Astrocyte (in vitro differentiated cells and primary cell): ENCODE data around the gene SRL. TPM values are rescaled to one million over a fixed set of nuclear protein-coding genes. Genes with fewer than 3 reads are reported as not detected.

Source experiments
- DNase-seq: peaks from one replicate; pipeline ENCODE4 v3.0.0-alpha.2; 2010; ENCODE audit warnings: low read depth
- FAIRE-seq: peaks from 2 replicates; lab custom pipeline; 2011; peaks lifted over from hg19 to GRCh38; lab: Jason Lieb, UNC
- H2AFZ ChIP-seq: 2 replicates; pipeline ENCODE4 v1.6.0; 2012; ENCODE audit warnings: low read depth, low read length, inconsistent platforms
- H3K27ac ChIP-seq: 2 replicates; pipeline ENCODE4 v1.5.1; 2011; ENCODE audit warnings: low read depth, low read length, inconsistent platforms
- H3K27me3 ChIP-seq: 2 replicates; pipeline ENCODE4 v1.6.0; 2011; ENCODE audit warnings: low read length, inconsistent platforms; ENCODE audit not compliant: insufficient read depth
- H3K36me3 ChIP-seq: 2 replicates; pipeline ENCODE4 v1.5.1; 2011; ENCODE audit warnings: low read length, inconsistent platforms; ENCODE audit not compliant: insufficient read depth
- H3K4me1 ChIP-seq: 2 replicates; pipeline ENCODE4 v1.5.1; 2011; ENCODE audit warnings: low read length, inconsistent platforms; ENCODE audit not compliant: insufficient read depth
- H3K4me2 ChIP-seq: 2 replicates; pipeline ENCODE4 v1.6.0; 2012; ENCODE audit warnings: low read length, inconsistent platforms
- H3K4me3 ChIP-seq: 2 replicates; pipeline ENCODE4 v1.5.1; 2011; ENCODE audit warnings: low read depth, mild to moderate bottlenecking, low read length, inconsistent platforms; ENCODE audit not compliant: insufficient read depth
- H3K79me2 ChIP-seq: 2 replicates; pipeline ENCODE4 v1.6.0; 2012; ENCODE audit warnings: mild to moderate bottlenecking, low read length, inconsistent platforms; ENCODE audit not compliant: insufficient read depth
- H3K9ac ChIP-seq: 2 replicates; pipeline ENCODE4 v1.6.0; 2012; ENCODE audit warnings: mild to moderate bottlenecking, low read length, inconsistent platforms
- H3K9me3 ChIP-seq: 2 replicates; pipeline ENCODE4 v1.5.1; 2012; ENCODE audit warnings: low read depth, mild to moderate bottlenecking, low read length, inconsistent platforms; ENCODE audit not compliant: insufficient read depth
- H4K20me1 ChIP-seq: 2 replicates; pipeline ENCODE4 v1.6.0; 2012; ENCODE audit warnings: low read length, inconsistent platforms; ENCODE audit not compliant: insufficient read depth
- H3K27ac Mint-ChIP-seq: one replicate; pipeline ENCODE4 v1.8.0; 2021; ENCODE audit warnings: mild to moderate bottlenecking, mixed read lengths; ENCODE audit not compliant: unreplicated experiment
- H3K27me3 Mint-ChIP-seq: one replicate; pipeline ENCODE4 v1.8.0; 2021; ENCODE audit warnings: low read depth, mixed read lengths; ENCODE audit not compliant: unreplicated experiment
- H3K36me3 Mint-ChIP-seq: one replicate; pipeline ENCODE4 v1.8.0; 2021; ENCODE audit warnings: low read depth, mixed read lengths; ENCODE audit not compliant: unreplicated experiment
- H3K4me1 Mint-ChIP-seq: one replicate; pipeline ENCODE4 v1.8.0; 2021; ENCODE audit warnings: low read depth, mixed read lengths; ENCODE audit not compliant: unreplicated experiment
- H3K4me3 Mint-ChIP-seq: one replicate; pipeline ENCODE4 v1.8.0; 2021; ENCODE audit warnings: mild to moderate bottlenecking, moderate library complexity, mixed read lengths; ENCODE audit not compliant: unreplicated experiment
- H3K9me3 Mint-ChIP-seq: one replicate; pipeline ENCODE4 v1.8.0; 2021; ENCODE audit warnings: mild to moderate bottlenecking, mixed read lengths; ENCODE audit not compliant: unreplicated experiment
- CTCF ChIP-seq: IDR thresholded peaks from 2 replicates; pipeline ENCODE4 v1.5.1; 2011; ENCODE audit warnings: low read depth, mild to moderate bottlenecking, inconsistent platforms, low read length, moderate library complexity; ENCODE audit not compliant: insufficient read depth
- EZH2 ChIP-seq: IDR thresholded peaks from 2 replicates; pipeline ENCODE4 v1.6.1; 2012; ENCODE audit warnings: mild to moderate bottlenecking, low read length, inconsistent platforms; ENCODE audit not compliant: insufficient read depth
- total RNA-seq: library from RNA; stranded (reverse); gene quantifications from 2 replicates; pipeline ENCODE4 v1.2.1, GENCODE V29; 2021

SRL gene
- total RNA-seq, 1 donor from 2014 or later: not detected

GRCh38 chr16:4245077-4245791, 3.4 kb upstream of the SRL start:
- no peak overlapping the region for H2AFZ ChIP-seq
- no peak overlapping the region for H3K4me2 ChIP-seq
- no peak for FAIRE-seq

DNA sequence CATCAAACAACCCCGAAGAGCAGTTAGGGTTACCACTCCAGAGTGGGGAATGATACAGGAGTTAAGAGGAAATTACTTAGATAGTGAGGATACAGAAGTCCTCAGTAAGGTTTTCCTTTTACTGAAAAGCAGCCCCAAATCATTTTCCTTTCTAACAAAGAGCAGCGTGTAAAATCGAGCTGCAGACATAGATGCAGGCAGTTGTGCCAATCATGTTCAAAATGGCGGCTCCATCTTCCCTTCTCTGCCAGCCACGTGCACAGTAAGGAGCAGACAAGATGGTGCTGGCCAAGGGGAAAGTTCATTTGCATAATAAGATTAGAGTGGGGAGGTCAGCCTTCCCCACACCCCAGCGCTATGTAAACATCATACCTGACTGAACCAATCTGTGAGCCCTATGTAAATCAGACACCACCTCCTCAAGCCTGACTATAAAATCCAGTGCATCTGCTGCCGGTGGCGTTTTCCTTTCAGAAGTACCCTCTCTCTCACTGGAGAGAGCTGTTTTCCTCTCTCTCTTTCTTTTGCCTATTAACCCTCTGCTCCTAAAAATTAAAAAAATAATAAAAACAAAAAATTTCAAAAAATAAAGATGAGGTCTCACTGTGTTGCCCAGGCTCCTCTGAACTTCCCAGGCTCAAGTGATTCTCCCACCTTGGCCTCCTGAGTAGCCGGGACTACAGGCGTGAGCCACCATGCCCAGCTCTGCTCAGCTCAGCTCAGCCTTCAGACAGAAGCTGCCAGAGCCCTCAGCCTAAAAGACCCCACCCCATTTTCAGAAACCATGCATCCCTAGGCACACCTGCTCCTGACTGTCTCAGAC, 2.6 kb upstream of the SRL start:
- Histone ChIP-seq H3K79me2 (no peaks in the 10 kb centered on the region), H3K4me2 (no peak overlapping the region), H3K4me3 (no peak overlapping the region), H4K20me1 (no peaks in the 10 kb centered on the region), H3K36me3 (no peaks in the 10 kb centered on the region), H2AFZ (no peak overlapping the region), H3K9me3 (no peaks in the 10 kb centered on the region), H3K9ac (no peak overlapping the region), H3K27me3 (peaks cover under 1% of the 10 kb centered on the region), H3K4me1 (no peaks in the 10 kb centered on the region), H3K27ac (no peak overlapping the region)
- Mint-ChIP-seq H3K9me3 (peaks cover 2% of the 10 kb centered on the region), H3K27me3 (peaks cover 16% of the 10 kb centered on the region), H3K36me3 (no peaks in the 10 kb centered on the region), H3K27ac (no peak overlapping the region), H3K4me1 (no peaks in the 10 kb centered on the region), H3K4me3 (no peak overlapping the region)
- DNase-seq (no peak), FAIRE-seq (no peak)
- no peak for TF ChIP-seq EZH2
- TF ChIP-seq CTCF: no peak

More at GRCh38 chr16:4245077-4245791, 3.4 kb upstream of the SRL start:
- Histone ChIP-seq H3K4me1 (no peaks in the 10 kb centered on the region), H3K9ac (no peak overlapping the region), H3K9me3 (no peaks in the 10 kb centered on the region), H3K27ac (no peak overlapping the region), H3K79me2 (no peaks in the 10 kb centered on the region), H4K20me1 (no peaks in the 10 kb centered on the region), H3K27me3 (no peaks in the 10 kb centered on the region), H3K36me3 (no peaks in the 10 kb centered on the region), H3K4me3 (no peak overlapping the region)
- H3K36me3 Mint-ChIP-seq: no peaks in the 10 kb centered on the region
- TF ChIP-seq CTCF: no peak
- no peak for TF ChIP-seq EZH2
- no peak overlapping the region for H3K4me3 Mint-ChIP-seq
- H3K27ac Mint-ChIP-seq: no peak overlapping the region
- H3K9me3 Mint-ChIP-seq: peaks cover 2% of the 10 kb centered on the region
- H3K4me1 Mint-ChIP-seq: no peaks in the 10 kb centered on the region
- peaks cover 16% of the 10 kb centered on the region for H3K27me3 Mint-ChIP-seq
- no peak for DNase-seq
